SHP77 (cell line): ENCODE data around the gene NR6A1.

Source experiments
- DNase-seq, 2 experiments: peaks; one replicate each; lab custom pipeline; 2025; lab: John Stamatoyannopoulos, UW

The NR6A1 gene

GRCh38 chr9:124771021-124771866 lies at the start of gene NR6A1:
Gene NR6A1 (minus strand): TSS chr9:124771311.
- DNase-seq, result peak; percentile 88 to 94

DNA sequence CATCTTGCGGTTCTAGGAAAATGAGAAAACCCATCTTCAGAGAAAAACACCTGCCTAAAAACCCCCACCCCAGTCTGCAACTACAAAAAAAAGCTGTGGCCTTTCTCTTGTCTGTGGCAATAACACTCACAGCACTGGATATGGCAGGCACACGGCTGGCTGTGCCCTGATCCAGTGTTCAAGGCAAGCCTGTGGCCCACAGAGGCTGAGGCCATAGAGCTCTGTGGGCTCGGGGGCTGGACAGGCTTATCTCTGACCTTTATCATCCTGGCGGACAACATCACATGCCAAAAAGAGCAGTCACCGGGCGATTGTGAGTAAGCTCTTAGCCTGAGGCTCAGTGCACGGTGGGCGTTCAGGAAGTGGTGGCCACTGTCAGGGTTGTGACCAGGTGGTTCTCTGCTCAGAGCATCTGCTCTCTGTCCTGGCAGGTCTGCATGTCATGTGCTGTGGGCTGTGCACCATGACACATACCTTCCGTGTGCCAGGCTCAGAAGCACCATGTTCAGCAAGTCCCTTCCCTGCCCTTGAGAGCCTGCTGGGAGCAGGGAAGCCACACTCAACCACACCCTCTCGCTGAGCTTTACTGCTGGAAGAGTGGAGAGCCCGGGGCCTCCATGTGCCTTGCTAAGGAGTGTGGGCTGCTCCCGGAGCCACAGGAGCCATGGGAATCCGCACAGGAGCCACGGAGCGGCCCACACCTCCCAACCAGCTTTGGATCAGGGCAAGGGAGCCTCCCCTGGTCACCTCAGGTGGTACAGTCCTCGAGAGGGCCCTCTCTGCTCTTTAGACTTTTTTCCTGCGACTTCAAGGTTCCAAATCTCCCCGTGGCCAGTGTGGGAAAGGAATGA lies 47.5 kb upstream of the NR6A1 start:
- DNase-seq, result peak in 1 of 2 experiments; percentile 41

DNA sequence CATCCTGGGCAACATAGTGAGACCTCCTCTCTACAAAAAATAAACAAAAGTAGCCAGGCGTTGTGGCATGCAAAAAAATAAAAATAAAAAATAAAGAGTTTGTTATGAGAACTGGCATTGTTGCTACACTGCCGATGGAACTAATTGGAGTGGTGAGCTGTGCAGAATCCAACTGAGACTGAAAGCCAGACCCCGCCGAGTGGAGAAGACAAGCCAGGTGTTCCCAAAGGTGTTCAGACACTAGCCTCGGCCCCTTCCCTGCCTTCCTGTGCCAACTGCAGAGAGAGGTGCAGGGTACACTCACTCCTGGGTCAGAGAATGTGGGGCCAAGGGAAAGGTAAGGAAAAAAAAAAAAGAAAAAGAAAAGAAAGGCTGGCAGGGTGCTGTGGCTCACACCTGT lies 44.5 kb upstream of the NR6A1 start:
- DNase-seq, result no peak

GRCh38 chr9:124814164-124814535 lies 43.0 kb upstream of the NR6A1 start:
- no peak for DNase-seq

DNA sequence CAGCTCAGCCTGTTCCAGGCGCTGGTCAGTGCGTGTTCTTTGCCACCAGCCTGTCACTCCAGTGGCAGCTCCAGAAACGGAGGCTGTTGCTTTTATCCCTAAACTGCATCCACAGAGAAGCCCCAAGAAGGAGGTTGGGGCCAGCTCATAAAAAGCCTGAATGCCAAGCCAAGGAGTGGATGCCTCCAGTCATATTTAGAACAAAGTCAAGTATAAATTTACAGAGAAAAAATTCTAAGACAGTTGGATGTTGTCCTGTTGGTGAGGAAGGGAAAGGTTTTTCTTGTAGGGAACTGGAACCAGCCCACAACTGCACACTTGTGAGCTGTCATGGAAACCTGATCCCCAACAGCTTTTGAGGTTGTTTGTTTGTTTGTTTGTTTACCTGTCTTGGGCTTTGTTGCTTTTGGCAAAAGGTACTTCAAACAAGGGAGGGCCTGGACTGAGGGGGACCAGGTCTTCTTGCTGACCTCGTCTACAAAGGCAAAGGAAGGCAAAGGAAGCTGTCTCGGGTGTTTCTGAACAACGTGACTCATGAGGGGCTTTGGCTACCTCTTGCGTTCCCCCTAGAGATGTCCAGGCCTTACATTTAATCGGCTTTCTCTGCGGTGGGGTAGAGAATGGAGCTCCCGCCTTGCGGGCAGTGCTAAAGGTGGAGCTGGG lies 42.5 kb upstream of the NR6A1 start:
- DNase-seq, result no peak

GRCh38 chr9:124813041-124813440 lies 41.9 kb upstream of the NR6A1 start:
- no peak for DNase-seq

DNA sequence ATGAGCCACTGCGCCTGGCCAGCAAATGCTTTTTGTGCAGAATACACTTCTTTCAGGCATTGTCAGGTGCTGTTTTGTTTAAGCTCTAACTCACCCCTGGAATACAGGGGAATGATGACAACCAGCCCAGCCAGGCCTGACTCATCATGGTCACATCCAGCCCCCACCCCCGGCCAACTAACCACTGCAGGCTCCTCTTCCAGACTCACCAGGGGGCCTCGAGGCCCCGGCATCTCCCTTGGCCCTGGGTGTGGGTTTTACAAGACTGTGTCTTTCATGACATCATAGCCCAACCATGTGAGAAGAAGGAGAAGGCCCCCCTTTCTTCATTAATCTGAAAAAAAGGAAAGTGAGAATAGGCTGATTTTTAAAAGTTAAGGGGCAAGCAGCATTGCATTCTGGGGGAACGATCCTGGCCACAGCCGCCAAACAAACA lies 41.3 kb upstream of the NR6A1 start:
- DNase-seq, result no peak

- no peak for DNase-seq
These were observed 39.7 kb upstream of the NR6A1 start for GRCh38 chr9:124810663-124811355.

- no peak for DNase-seq
These were observed 38.8 kb upstream of the NR6A1 start for GRCh38 chr9:124809741-124810500.

DNA sequence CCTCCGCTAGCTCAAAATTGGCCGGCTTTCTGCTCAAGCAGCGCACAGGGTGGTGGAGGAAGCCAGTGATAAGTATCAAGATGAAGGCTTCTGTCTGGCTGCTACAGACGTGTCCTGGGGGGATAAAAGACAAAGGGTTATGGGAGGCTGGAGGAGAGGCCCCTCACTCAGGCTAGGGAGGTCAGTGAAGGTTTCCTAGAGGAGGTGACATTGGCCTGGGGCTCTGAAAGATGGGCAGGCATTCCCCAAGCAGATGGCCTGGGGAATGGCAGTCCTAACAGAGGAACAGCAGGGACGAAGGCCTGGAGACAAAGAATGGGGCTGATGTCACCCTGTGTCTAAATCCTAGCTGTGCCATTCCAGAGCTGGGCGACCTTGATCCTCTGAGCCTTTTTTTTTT lies 38.1 kb upstream of the NR6A1 start:
- no peak for DNase-seq

DNA sequence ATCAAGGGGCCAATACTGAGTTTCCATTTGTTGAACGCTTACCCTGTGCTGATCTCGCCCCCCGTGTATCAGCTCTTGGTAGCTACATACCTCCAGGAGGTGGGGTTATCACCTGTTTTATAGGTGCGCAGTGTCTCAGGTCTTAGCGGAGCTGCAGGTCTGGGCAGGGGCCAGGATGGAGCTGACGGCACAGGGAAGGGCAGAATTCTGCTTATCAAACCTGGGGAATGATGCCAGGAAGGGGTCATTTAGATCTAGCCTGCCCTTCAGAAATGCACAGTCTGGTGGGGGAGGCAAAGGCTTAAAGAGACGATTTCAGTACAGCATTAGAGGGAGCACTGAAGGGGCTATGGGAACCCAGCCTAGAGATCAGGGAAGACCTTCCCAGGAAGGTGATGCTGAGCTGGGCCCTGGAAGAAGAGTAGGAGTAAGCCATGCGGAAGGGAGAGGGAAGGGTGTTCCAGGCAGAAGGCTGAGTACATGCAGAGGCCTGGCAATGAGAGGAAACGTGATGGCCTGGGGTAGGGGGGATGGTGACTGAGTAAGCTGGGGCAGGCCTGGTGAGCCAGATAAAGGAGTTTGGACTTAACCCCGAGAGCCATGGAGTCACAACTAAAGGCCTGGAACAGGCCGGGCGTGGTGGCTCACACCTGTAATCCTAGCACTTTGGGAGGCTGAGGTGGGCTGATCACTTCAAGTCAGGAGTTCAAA lies 37.3 kb upstream of the NR6A1 start:
- DNase-seq, result no peak

GRCh38 chr9:124805186-124805585 lies 34.1 kb upstream of the NR6A1 start:
- DNase-seq, result no peak

DNA sequence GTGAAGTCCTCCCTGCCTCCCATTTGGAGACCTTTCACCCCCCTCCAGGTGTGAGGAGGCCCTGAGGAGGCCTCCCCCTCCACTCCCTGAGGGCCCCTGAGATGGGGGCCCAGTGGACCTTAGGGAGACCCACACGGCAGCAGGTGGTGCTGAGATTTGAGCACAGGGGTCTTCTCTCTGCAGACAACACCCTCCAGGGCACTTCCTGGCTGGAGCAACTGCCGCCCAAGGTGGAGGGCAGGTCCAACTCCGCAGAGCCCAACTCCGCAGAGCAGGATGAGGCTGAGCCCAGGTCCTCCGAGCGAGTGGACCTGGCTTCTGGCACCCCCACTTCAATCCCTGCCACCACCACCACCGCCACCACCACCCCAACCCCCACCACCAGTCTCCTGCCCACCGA lies 32.8 kb upstream of the NR6A1 start:
- DNase-seq, result no peak

DNA sequence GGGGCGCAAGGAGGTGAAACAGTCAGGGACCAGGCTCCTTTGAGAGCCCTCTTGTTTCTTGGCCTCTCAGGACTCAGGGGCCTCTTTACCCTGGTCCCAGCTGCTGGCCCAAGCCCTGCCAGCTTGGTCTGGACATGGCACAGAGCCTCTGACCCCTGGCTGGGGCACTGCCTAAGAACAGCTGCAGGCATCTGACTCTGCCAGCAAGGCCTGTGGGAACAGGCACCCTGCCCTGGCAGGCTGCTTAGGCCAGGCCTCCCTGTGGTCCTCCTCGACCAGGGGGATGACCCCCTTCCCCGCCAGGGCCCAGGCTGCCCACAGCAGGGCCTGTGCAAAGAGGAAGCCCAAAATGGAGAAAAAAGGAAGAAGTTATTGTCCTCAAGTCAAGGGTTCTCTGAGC lies 31.3 kb upstream of the NR6A1 start:
- no peak for DNase-seq

DNA sequence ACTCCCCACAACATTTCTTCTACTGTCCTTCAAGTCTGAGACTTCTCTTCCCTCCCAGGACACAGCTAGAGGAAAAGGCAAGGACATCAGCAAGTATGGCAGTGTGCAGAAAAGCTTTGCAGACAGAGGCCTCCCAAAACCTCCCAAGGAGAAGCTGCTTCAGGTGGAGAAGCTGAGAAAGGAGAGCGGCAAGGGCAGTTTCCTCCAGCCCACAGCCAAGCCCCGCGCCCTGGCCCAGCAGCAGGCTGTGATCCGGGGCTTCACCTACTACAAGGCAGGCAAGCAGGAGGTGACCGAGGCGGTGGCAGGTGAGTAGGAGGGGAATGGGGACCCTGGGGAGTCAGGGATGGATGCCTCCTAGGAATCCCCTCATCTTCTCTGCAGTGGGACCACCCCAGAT lies 30.2 kb upstream of the NR6A1 start:
- no peak for DNase-seq

- DNase-seq, result no peak
These were observed 29.5 kb upstream of the NR6A1 start for GRCh38 chr9:124800306-124801259.

DNA sequence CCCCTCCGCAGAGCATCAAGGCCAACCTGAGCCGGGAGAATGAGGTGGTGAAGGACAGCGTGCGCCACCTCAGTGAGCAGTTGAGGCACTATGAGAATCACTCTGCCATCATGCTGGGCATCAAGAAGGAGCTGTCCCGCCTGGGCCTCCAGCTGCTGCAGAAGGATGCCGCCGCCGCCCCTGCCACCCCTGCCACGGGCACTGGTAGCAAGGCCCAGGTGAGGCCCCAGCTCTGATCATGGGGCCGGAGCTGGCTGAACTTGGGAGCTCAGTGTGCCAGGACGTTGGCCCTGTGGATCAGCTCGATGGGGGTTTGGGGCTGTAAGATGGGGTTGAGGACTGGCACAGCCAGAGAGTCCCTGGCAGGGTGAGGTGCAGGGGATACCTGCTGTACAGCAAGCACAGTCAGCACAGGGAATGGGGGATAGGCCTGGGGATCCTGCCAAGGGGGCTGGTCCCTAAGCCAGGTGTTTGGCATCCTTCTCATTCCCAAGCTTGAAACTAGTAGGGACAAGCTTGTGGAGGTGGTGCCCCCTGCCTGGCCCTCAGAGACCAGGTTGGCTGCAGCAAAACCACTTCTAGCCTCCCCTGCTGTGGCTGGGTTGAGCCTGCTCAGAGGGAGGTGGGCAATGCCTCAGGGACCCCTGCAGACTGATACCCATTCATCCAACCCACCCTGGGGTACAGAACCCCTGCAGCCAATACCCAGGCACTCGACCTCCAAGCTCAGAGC lies 28.3 kb upstream of the NR6A1 start:
- no peak for DNase-seq

GRCh38 chr9:124797343-124798103 lies 26.4 kb upstream of the NR6A1 start:
- DNase-seq, result no peak
